Endothelial cell (in vitro differentiated cells): ENCODE data around the gene GTF2H4. TPM values are rescaled to one million over a fixed set of nuclear protein-coding genes. Genes with fewer than 3 reads are reported as not detected.
A peak's percentile ranks its signal among the peaks of the same experiment; 100 is the strongest.

Source experiments
- DNase-seq: peaks from one replicate; pipeline ENCODE4 v3.0.0; 2021; ENCODE audit warnings: low spot score
- H3K27ac Mint-ChIP-seq: one replicate; pipeline ENCODE4 v1.8.0; 2021; ENCODE audit warnings: mixed read lengths, inconsistent platforms; ENCODE audit not compliant: unreplicated experiment
- H3K27me3 Mint-ChIP-seq: one replicate; pipeline ENCODE4 v1.8.0; 2021; ENCODE audit warnings: mild to moderate bottlenecking, moderate library complexity, mixed read lengths, inconsistent platforms; ENCODE audit not compliant: unreplicated experiment
- H3K36me3 Mint-ChIP-seq: one replicate; pipeline ENCODE4 v1.8.0; 2021; ENCODE audit warnings: mild to moderate bottlenecking, low read depth, mixed read lengths, inconsistent platforms; ENCODE audit not compliant: unreplicated experiment
- H3K4me1 Mint-ChIP-seq: one replicate; pipeline ENCODE4 v1.8.0; 2021; ENCODE audit warnings: mild to moderate bottlenecking, mixed read lengths, inconsistent platforms; ENCODE audit not compliant: unreplicated experiment
- H3K4me3 Mint-ChIP-seq: one replicate; pipeline ENCODE4 v1.8.0; 2021; ENCODE audit warnings: mild to moderate bottlenecking, mixed read lengths, inconsistent platforms; ENCODE audit not compliant: unreplicated experiment
- H3K9me3 Mint-ChIP-seq: one replicate; pipeline ENCODE4 v1.8.0; 2021; ENCODE audit warnings: mixed read lengths, inconsistent platforms; ENCODE audit not compliant: unreplicated experiment
- CTCF ChIP-seq: fragments of 200-600 bp; sonication (generic); IDR thresholded peaks from one replicate; pipeline ENCODE4 v1.5.0; 2021; ENCODE audit warnings: antibody characterized with exemption; ENCODE audit not compliant: unreplicated experiment
- total RNA-seq: library from RNA; stranded (reverse); fragmentation: NEBNext Ultra II Directional; extraction: Animal tissue kit (Norgen Biotek cat#: 25700); gene quantifications from one replicate; pipeline ENCODE4 v1.2.1, GENCODE V29; 2021; ENCODE audit not compliant: unreplicated experiment

GTF2H4 gene
- total RNA-seq, 1 donor from 2014 or later = 47.6 TPM

GRCh38 chr6:30876039-30876730 is 31.8 kb upstream of the GTF2H4 start:
- Mint-ChIP-seq H3K27me3 (no peaks in the 10 kb centered on the region), H3K9me3 (peaks cover 5% of the 10 kb centered on the region), H3K27ac (no peak overlapping the region), H3K4me1 (peaks cover 2% of the 10 kb centered on the region), H3K36me3 (peaks cover 5% of the 10 kb centered on the region), H3K4me3 (no peak overlapping the region)
- DNase-seq = no peak
- no peak for TF ChIP-seq CTCF

GRCh38 chr6:30877419-30878262 is 30.4 kb upstream of the GTF2H4 start:
- Mint-ChIP-seq H3K4me1 (peaks cover 8% of the 10 kb centered on the region), H3K27me3 (peaks cover 3% of the 10 kb centered on the region), H3K4me3 (no peak overlapping the region), H3K9me3 (no peaks in the 10 kb centered on the region), H3K36me3 (no peaks in the 10 kb centered on the region), H3K27ac (no peak overlapping the region)
- TF ChIP-seq CTCF = peak; percentile 61
- DNase-seq = peak; percentile 73

- peaks cover 15% of the 10 kb centered on the region for H3K4me1 Mint-ChIP-seq
- H3K9me3 Mint-ChIP-seq = no peaks in the 10 kb centered on the region
- peaks cover 3% of the 10 kb centered on the region for H3K27me3 Mint-ChIP-seq
- no peaks in the 10 kb centered on the region for H3K36me3 Mint-ChIP-seq
- no peak for DNase-seq
- H3K4me3 Mint-ChIP-seq = no peak overlapping the region
- TF ChIP-seq CTCF = no peak
- H3K27ac Mint-ChIP-seq = no peak overlapping the region
These were observed 28.2 kb upstream of the GTF2H4 start for GRCh38 chr6:30879684-30880427.

DNA sequence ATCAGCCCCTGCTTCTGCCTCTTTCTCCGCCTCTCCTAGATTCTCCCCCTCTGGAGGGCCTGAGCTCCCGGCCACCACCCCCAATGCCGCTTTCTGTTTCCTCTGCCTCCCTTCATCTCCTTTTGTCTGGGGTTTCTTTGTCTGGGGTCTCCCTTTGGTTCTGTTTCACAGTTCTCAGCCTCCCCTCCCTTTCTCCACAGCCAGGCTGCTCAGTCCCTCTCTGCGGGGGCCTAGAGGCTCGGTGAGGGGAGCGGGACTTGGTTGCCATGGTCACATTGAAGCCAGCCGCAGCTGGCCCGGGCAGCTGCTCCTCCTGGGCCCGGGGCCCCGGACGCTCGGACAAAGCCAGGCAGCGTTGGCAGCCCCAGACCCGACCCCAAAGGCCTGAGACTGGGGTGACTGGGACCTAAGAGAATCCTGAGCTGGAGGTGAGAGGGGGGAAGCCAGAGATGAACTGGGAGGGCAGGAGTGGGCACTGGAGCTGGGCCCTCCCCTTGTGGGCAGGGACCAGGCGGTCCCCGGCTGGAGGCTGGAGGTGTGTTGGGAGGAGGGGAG is 27.2 kb upstream of the GTF2H4 start:
- Mint-ChIP-seq H3K4me3 (no peak overlapping the region), H3K9me3 (no peaks in the 10 kb centered on the region), H3K4me1 (peaks cover 20% of the 10 kb centered on the region), H3K27me3 (peaks cover 6% of the 10 kb centered on the region), H3K36me3 (no peaks in the 10 kb centered on the region), H3K27ac (no peak overlapping the region)
- no peak for TF ChIP-seq CTCF
- DNase-seq = no peak
